Adipocyte (in vitro differentiated cells): ENCODE measurements around the gene CAMTA1.

Source experiments
- DNase-seq: peaks from one replicate; pipeline ENCODE4 v3.0.0-alpha.2; 2015; ENCODE audit warnings: low read depth
- H3K27me3 ChIP-seq: replicated peaks from 2 replicates; pipeline ENCODE4 v1.7.0; 2013; ENCODE audit warnings: mild to moderate bottlenecking, low read length, moderate library complexity; ENCODE audit not compliant: control insufficient read depth, insufficient read depth
- H3K36me3 ChIP-seq: 2 replicates; pipeline ENCODE4 v1.7.0; 2013; ENCODE audit warnings: low read length, mild to moderate bottlenecking, moderate library complexity; ENCODE audit not compliant: control insufficient read depth, insufficient read depth, severe bottlenecking
- H3K4me1 ChIP-seq: 2 replicates; pipeline ENCODE4 v1.7.0; 2013; ENCODE audit warnings: mild to moderate bottlenecking, low read length, moderate library complexity; ENCODE audit not compliant: control insufficient read depth, insufficient read depth
- H3K4me3 ChIP-seq: 2 replicates; pipeline ENCODE4 v1.7.0; 2013; ENCODE audit warnings: mild to moderate bottlenecking, low read length, moderate library complexity
- H3K9ac ChIP-seq: 2 replicates; pipeline ENCODE4 v1.7.0; 2013; ENCODE audit warnings: mild to moderate bottlenecking, low read length, moderate library complexity
- H3K9me3 ChIP-seq: 2 replicates; pipeline ENCODE4 v1.7.0; 2013; ENCODE audit warnings: mild to moderate bottlenecking, low read length, moderate library complexity; ENCODE audit not compliant: control insufficient read depth

The CAMTA1 gene

GRCh38 chr1:7402548-7402850, 617.2 kb downstream of the CAMTA1 start:
- H3K36me3 ChIP-seq = no peaks in the 10 kb centered on the region
- H3K9ac ChIP-seq = no peak overlapping the region
- H3K9me3 ChIP-seq = peaks cover 11% of the 10 kb centered on the region
- peaks cover 10% of the 10 kb centered on the region for H3K4me1 ChIP-seq
- DNase-seq = no peak
- H3K4me3 ChIP-seq = no peak overlapping the region
- H3K27me3 ChIP-seq = no peaks in the 10 kb centered on the region

GRCh38 chr1:7403265-7404045, 618.2 kb downstream of the CAMTA1 start:
- no peak overlapping the region for H3K4me3 ChIP-seq
- H3K9ac ChIP-seq = no peak overlapping the region
- peaks cover 10% of the 10 kb centered on the region for H3K4me1 ChIP-seq
- no peak for DNase-seq
- H3K9me3 ChIP-seq = peaks cover 11% of the 10 kb centered on the region
- no peaks in the 10 kb centered on the region for H3K27me3 ChIP-seq
- no peaks in the 10 kb centered on the region for H3K36me3 ChIP-seq

GRCh38 chr1:7404046-7404742, 618.9 kb downstream of the CAMTA1 start:
- Histone ChIP-seq H3K4me1 (peaks cover 10% of the 10 kb centered on the region), H3K9me3 (peaks cover 8% of the 10 kb centered on the region), H3K9ac (no peak overlapping the region), H3K4me3 (no peak overlapping the region), H3K27me3 (peaks cover 4% of the 10 kb centered on the region), H3K36me3 (no peaks in the 10 kb centered on the region)
- DNase-seq = no peak

- Histone ChIP-seq H3K9ac (no peak overlapping the region), H3K9me3 (no peaks in the 10 kb centered on the region)
Measured at GRCh38 chr1:7405844-7406500, 620.7 kb downstream of the CAMTA1 start.

GRCh38 chr1:7406641-7407543, 621.6 kb downstream of the CAMTA1 start:
- Histone ChIP-seq H3K4me1 (peaks cover 4% of the 10 kb centered on the region), H3K4me3 (no peak overlapping the region), H3K27me3 (peaks cover 7% of the 10 kb centered on the region), H3K9me3 (no peaks in the 10 kb centered on the region), H3K9ac (no peak overlapping the region), H3K36me3 (no peaks in the 10 kb centered on the region)
- DNase-seq = no peak

More at GRCh38 chr1:7405844-7406500, 620.7 kb downstream of the CAMTA1 start:
- Histone ChIP-seq H3K27me3 (peaks cover 7% of the 10 kb centered on the region), H3K36me3 (no peaks in the 10 kb centered on the region), H3K4me3 (no peak overlapping the region), H3K4me1 (peaks cover 10% of the 10 kb centered on the region)
- DNase-seq = no peak

GRCh38 chr1:7407544-7407895, 622.3 kb downstream of the CAMTA1 start:
- no peak for DNase-seq
- H3K9me3 ChIP-seq = no peaks in the 10 kb centered on the region
- no peak overlapping the region for H3K9ac ChIP-seq
- no peak overlapping the region for H3K4me3 ChIP-seq
- H3K4me1 ChIP-seq = no peaks in the 10 kb centered on the region
- peaks cover 7% of the 10 kb centered on the region for H3K27me3 ChIP-seq
- no peaks in the 10 kb centered on the region for H3K36me3 ChIP-seq

- no peak overlapping the region for H3K9ac ChIP-seq
- no peaks in the 10 kb centered on the region for H3K4me1 ChIP-seq
- peaks cover 7% of the 10 kb centered on the region for H3K27me3 ChIP-seq
- no peak overlapping the region for H3K4me3 ChIP-seq
- no peak for DNase-seq
- no peaks in the 10 kb centered on the region for H3K36me3 ChIP-seq
- no peaks in the 10 kb centered on the region for H3K9me3 ChIP-seq
Measured at GRCh38 chr1:7407980-7408770, 622.9 kb downstream of the CAMTA1 start.

GRCh38 chr1:7408771-7409150, 623.5 kb downstream of the CAMTA1 start:
- DNase-seq = no peak
- Histone ChIP-seq H3K9ac (no peak overlapping the region), H3K4me3 (no peak overlapping the region), H3K9me3 (no peaks in the 10 kb centered on the region), H3K36me3 (no peaks in the 10 kb centered on the region), H3K4me1 (no peaks in the 10 kb centered on the region), H3K27me3 (peaks cover 7% of the 10 kb centered on the region)

GRCh38 chr1:7409278-7409677, 624.0 kb downstream of the CAMTA1 start:
- H3K4me3 ChIP-seq = no peak overlapping the region
- H3K36me3 ChIP-seq = no peaks in the 10 kb centered on the region
- no peaks in the 10 kb centered on the region for H3K4me1 ChIP-seq
- DNase-seq = no peak
- no peaks in the 10 kb centered on the region for H3K9me3 ChIP-seq
- H3K9ac ChIP-seq = no peak overlapping the region
- peaks cover 7% of the 10 kb centered on the region for H3K27me3 ChIP-seq

- no peak for DNase-seq
- Histone ChIP-seq H3K27me3 (peaks cover 7% of the 10 kb centered on the region), H3K4me1 (no peaks in the 10 kb centered on the region), H3K4me3 (no peak overlapping the region), H3K9ac (no peak overlapping the region), H3K36me3 (no peaks in the 10 kb centered on the region), H3K9me3 (no peaks in the 10 kb centered on the region)
Measured at GRCh38 chr1:7410156-7410555, 624.9 kb downstream of the CAMTA1 start.
